ENCODE data around the gene WTIP. TPM values are rescaled to one million over a fixed set of nuclear protein-coding genes. Genes with fewer than 3 reads are reported as not detected.

Gene WTIP
- total RNA-seq, 1 experiment from 2014 or later, result 8.4 TPM

DNA sequence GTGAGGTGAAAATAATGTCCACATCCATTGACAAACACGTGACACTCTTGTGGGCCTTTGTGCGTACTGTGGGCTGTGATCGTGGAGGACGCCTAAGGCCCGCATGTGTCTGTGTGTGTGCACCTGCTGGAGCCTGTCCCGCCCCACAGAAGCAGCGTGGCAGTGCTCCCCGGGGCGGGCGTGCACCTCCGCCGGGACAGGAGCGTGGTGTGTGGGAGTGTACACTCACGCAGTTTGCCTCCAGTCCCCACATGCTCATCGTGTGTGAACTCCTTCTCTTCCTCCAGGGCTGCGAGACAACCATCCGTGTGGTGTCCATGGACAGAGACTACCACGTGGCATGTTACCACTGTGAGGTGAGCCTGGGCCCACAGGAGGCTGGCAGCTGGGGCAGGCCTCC lies 13.9 kb downstream of the WTIP start:
- Histone ChIP-seq H3K27me3 (ENCODE audit: insufficient read depth, low read length) (no peaks in the 10 kb centered on the region), H3K9me3 (ENCODE audit: control insufficient read depth in 1 of 2, insufficient read depth in 1 of 2, low read depth in 1 of 2, low read length in 2 of 2) (no peaks in the 10 kb centered on the region), H3K9me2 (ENCODE audit: insufficient read depth) (no peaks in the 10 kb centered on the region), H3K4me2 (ENCODE audit: low read length) (no peak overlapping the region), H3K9ac (ENCODE audit: low read length) (no peak overlapping the region), H3K4me3 (replicated peaks in 1 of 2; ENCODE audit: low read depth in 1 of 2, low read length in 2 of 2) (no peak overlapping the region), H3K36me3 (ENCODE audit: control insufficient read depth in 1 of 2, insufficient read depth in 2 of 2, low read length in 2 of 2) (no peaks in the 10 kb centered on the region), H3K79me2 (ENCODE audit: insufficient read depth, low read length) (no peaks in the 10 kb centered on the region), H2AFZ (ENCODE audit: low read depth, low read length, poor library complexity, severe bottlenecking) (no peak overlapping the region), H4K20me1 (ENCODE audit: insufficient read depth) (no peaks in the 10 kb centered on the region), H3K4me1 (ENCODE audit: control insufficient read depth in 1 of 2, insufficient read depth in 2 of 2, low read length in 2 of 2) (no peaks in the 10 kb centered on the region), H3K27ac (ENCODE audit: low read depth, low read length) (no peak overlapping the region)
- ChIA-PET RAD21 (ENCODE audit: low non-redundant PET in 1 of 2, low total read pairs in 2 of 2, uncharacterized antibody in 2 of 2, unreplicated experiment in 2 of 2) (no interaction called here), POLR2A (no interaction called here), CTCF (no interaction called here)
- BruUV-seq (replicated peaks), result no TSS peak
- intact Hi-C loops (cut with micrococcal nuclease), result no loop called here
- no peak for TF ChIP-seq JUND (IDR thresholded peaks at IDR 0.05)
- TF ChIP-seq ZNF274 (IDR thresholded peaks at IDR 0.05; ENCODE audit: low read depth, low read length), result no peak
- TF ChIP-seq POLR2AphosphoS5 (IDR thresholded peaks at IDR 0.05; ENCODE audit: low read depth, low read length), result no peak
- TF ChIP-seq SRF (IDR thresholded peaks at IDR 0.05; ENCODE audit: low read depth), result no peak
- TF ChIP-seq EZH2phosphoT487 (IDR thresholded peaks at IDR 0.05; ENCODE audit: borderline replicate concordance), result no peak
- ATAC-seq (no peak), DNase-seq (ENCODE audit: low read depth, low spot score) (no peak)

DNA sequence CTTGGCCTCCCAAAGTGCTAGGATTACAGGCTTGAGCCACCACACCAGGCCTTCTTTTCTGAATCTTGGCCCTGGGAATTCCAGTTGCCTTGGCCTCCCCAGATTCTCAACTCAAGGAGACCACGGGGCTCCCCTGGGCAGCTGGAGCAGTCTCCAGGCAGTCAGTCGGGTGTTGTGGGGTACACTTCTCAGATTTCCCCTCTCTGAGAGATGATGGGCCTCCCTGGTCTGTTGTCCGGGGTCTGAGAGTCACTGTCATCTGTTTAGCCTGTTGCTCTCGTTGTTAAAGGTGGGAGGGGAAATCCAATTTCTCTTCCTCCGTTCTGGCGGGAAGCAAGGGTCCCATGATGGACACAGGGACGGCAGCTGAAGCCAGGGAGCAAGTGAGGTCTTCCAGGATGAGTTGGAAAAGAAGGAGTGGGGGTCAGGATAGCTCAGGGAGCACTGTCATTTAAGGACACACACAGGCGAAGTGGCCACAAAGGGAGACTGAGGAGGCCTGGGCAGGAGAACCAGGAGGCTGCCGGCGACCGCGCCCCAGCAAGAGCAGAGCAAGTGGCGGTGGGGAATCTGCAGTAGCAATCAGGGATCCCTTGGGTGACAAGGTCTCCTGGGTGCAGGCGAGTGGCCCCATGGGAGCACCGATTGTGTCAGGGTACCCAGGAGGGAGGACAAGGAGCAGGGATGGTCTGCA lies 15.7 kb downstream of the WTIP start:
- Histone ChIP-seq H3K4me2 (ENCODE audit: low read length) (no peak overlapping the region), H4K20me1 (ENCODE audit: insufficient read depth) (no peaks in the 10 kb centered on the region), H3K36me3 (ENCODE audit: control insufficient read depth in 1 of 2, insufficient read depth in 2 of 2, low read length in 2 of 2) (no peaks in the 10 kb centered on the region), H3K4me3 (replicated peaks in 1 of 2; ENCODE audit: low read depth in 1 of 2, low read length in 2 of 2) (no peak overlapping the region), H3K79me2 (ENCODE audit: insufficient read depth, low read length) (no peaks in the 10 kb centered on the region), H2AFZ (ENCODE audit: low read depth, low read length, poor library complexity, severe bottlenecking) (no peak overlapping the region), H3K27ac (ENCODE audit: low read depth, low read length) (no peak overlapping the region), H3K9me2 (ENCODE audit: insufficient read depth) (no peaks in the 10 kb centered on the region), H3K9me3 (ENCODE audit: control insufficient read depth in 1 of 2, insufficient read depth in 1 of 2, low read depth in 1 of 2, low read length in 2 of 2) (no peaks in the 10 kb centered on the region), H3K4me1 (ENCODE audit: control insufficient read depth in 1 of 2, insufficient read depth in 2 of 2, low read length in 2 of 2) (peaks cover 0 to 4% of the 10 kb centered on the region in 2 experiments; a peak in 2 of 4 replicates), H3K27me3 (ENCODE audit: insufficient read depth, low read length) (no peaks in the 10 kb centered on the region), H3K9ac (ENCODE audit: low read length) (no peak overlapping the region)
- ATAC-seq, result no peak
- TF ChIP-seq, protein P1, sequence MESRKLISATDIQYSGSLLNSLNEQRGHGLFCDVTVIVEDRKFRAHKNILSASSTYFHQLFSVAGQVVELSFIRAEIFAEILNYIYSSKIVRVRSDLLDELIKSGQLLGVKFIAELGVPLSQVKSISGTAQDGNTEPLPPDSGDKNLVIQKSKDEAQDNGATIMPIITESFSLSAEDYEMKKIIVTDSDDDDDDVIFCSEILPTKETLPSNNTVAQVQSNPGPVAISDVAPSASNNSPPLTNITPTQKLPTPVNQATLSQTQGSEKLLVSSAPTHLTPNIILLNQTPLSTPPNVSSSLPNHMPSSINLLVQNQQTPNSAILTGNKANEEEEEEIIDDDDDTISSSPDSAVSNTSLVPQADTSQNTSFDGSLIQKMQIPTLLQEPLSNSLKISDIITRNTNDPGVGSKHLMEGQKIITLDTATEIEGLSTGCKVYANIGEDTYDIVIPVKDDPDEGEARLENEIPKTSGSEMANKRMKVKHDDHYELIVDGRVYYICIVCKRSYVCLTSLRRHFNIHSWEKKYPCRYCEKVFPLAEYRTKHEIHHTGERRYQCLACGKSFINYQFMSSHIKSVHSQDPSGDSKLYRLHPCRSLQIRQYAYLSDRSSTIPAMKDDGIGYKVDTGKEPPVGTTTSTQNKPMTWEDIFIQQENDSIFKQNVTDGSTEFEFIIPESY (IDR thresholded peaks at IDR 0.05; ENCODE audit: extremely low read depth, insufficient replicate concordance, low read length), result no peak
- POLR2A ChIA-PET, result interaction anchor here (1.1 kb wide), 1 partner anchor 11 kb away, joined by 3 read pairs; no protein-coding TSS in a partner anchor
- intact Hi-C loops (cut with micrococcal nuclease), result no loop called here
- RAD21 ChIA-PET (ENCODE audit: low non-redundant PET in 1 of 2, low total read pairs in 2 of 2, uncharacterized antibody in 2 of 2, unreplicated experiment in 2 of 2), result no interaction called here
- BruUV-seq (replicated peaks), result no TSS peak
- CTCF ChIA-PET, result no interaction called here
- no peak for DNase-seq (ENCODE audit: low read depth, low spot score)

All from HCT116 (cell line).